ENCODE results near the gene UBN1.
A peak's percentile ranks its signal among the peaks of the same experiment; 100 is the strongest.

Gene UBN1

DNA sequence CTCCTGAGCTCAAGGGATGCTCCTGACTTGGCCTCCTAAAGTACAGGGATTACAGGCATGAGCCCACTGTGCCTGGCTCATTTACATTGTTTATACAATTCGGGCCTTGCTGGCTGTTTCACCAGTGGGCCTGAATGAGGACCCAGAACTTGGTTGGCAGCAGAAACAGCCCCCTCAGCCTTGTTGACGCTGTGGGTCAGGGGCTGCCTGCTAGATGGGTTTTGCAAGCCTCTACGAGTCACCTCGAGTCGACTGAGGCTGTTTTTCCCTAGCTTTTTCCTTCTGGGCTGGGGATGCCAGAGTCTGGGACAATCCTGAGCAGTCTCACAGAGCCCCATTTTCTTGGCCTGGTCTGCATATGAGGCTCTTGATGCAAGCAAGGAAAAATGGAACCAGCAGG is 73.5 kb downstream of the UBN1 start:
- ChIA-PET POLR2A (ENCODE audit: low non-redundant PET) (no interaction called here), CTCF (interaction anchor here (1.4 kb wide), 1 partner anchor 16 kb away, joined by 3 read pairs; the partner anchor contains the start of gene PPL)

DNA sequence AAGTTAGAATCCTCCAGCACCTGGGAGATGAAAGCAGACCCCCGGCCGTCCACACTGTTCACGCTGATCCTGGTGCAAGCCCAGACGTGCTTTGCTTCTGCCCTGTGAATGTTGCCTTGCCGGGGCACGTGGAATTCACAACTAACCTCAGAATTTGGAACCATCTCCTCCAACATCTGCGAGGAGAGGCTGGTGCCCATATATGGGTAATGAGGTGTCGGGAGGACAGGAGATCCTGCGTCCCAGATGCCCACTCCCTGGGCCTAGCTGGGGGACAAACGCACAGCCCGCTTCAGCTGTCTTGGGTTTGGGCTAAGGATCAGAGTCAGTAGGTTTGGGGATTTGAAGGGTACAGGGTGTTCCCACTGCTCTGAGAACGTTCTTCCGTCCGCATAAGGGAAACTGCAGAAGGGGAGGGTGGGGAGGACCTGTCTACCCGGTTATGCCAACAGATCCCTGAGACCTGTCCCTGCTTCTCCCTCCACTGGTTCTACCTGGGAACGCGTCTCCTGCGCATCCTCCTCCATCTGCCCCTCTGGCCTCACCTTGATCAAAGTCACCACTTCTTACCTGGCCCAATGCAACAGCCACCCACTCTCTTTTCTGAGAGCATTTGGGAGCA is 75.6 kb downstream of the UBN1 start:
- POLR2A ChIA-PET (ENCODE audit: low non-redundant PET), result no interaction called here

More for the DNA sequence above, 73.5 kb downstream of the UBN1 start:
- DNase-seq (ENCODE audit: low spot score), result no peak
- H3K27ac ChIP-seq, result peak overlapping the region; percentile 94
- TF ChIP-seq, protein P1, sequence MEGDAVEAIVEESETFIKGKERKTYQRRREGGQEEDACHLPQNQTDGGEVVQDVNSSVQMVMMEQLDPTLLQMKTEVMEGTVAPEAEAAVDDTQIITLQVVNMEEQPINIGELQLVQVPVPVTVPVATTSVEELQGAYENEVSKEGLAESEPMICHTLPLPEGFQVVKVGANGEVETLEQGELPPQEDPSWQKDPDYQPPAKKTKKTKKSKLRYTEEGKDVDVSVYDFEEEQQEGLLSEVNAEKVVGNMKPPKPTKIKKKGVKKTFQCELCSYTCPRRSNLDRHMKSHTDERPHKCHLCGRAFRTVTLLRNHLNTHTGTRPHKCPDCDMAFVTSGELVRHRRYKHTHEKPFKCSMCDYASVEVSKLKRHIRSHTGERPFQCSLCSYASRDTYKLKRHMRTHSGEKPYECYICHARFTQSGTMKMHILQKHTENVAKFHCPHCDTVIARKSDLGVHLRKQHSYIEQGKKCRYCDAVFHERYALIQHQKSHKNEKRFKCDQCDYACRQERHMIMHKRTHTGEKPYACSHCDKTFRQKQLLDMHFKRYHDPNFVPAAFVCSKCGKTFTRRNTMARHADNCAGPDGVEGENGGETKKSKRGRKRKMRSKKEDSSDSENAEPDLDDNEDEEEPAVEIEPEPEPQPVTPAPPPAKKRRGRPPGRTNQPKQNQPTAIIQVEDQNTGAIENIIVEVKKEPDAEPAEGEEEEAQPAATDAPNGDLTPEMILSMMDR (conservative IDR thresholded peaks at IDR 0.05; ENCODE audit: low read depth), result no peak

DNA sequence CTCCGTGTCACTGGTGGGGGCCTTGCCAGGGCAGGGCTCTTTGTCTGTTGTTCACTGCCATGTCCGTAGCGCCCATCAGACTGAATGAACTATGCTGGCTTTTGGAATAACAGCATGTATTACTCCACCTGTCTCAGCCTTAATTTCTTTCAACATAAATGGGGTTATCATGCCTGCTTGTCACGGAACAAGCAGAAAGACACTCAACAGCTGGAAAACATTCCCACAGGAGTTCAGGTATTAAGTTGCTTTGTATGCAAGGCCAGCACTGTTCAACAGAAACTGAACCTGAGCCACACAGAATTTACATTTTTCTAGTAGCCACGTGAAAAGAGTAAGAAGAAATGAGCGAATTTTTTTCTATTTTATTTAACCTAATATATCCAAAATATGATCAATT is 76.6 kb downstream of the UBN1 start:
- DNase-seq (ENCODE audit: low spot score), result no peak
- TF ChIP-seq, protein P1 (conservative IDR thresholded peaks at IDR 0.05; ENCODE audit: low read depth), result no peak
- POLR2A ChIA-PET (ENCODE audit: low non-redundant PET), result no interaction called here
- H3K27ac ChIP-seq, result peak overlapping the region; percentile 94
- CTCF ChIA-PET, result no interaction called here

More for the DNA sequence above, 75.6 kb downstream of the UBN1 start:
- DNase-seq (ENCODE audit: low spot score), result peak; percentile 49
- TF ChIP-seq, protein P1 (conservative IDR thresholded peaks at IDR 0.05; ENCODE audit: low read depth), result no peak
- CTCF ChIA-PET, result interaction anchor here (0.6 kb wide), 1 partner anchor 474 kb away, joined by 3 read pairs; no protein-coding TSS in a partner anchor
- peak overlapping the region; percentile 94 for H3K27ac ChIP-seq

DNA sequence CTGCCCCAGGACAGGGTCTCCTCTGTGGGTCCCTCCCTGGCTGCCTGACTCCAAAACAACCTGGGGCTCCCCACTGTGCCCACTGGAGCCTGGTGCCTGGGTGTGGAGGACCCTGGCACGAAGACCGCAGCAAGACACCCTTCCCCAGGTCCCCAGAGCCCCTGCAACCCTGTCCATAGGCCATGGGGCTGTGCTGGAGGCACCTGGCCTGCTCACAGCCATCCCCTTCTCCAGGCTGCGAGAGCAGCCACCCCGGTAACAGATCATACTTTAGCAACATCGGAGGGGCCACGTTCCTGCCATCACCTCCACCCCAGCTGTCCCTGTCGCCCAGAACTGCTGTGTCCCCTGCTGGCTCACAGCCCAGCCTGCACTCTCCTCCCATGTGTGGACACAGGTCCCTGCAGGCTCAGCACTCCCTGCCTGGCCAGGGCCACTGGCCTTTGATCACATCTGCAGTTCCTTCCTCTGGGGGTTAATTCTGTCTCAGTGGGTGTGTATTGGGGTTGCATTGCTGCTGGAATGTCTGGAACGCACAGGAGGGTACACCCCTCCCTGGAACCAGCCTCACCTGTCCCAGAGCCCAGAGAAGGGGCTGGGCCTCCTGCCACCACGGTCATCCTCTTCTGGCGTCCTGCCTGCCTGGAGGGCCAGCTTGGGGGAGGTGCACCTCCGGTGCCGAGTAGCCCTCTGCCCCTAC is 77.5 kb downstream of the UBN1 start:
- CTCF ChIA-PET, result interaction anchor here (0.6 kb wide), 1 partner anchor 76 kb away, joined by 6 read pairs; no protein-coding TSS in a partner anchor
- POLR2A ChIA-PET (ENCODE audit: low non-redundant PET), result no interaction called here
- TF ChIP-seq, protein P1 (conservative IDR thresholded peaks at IDR 0.05; ENCODE audit: low read depth), result no peak
- peak overlapping the region; percentile 94 for H3K27ac ChIP-seq
- DNase-seq (ENCODE audit: low spot score), result peak; percentile 86

DNA sequence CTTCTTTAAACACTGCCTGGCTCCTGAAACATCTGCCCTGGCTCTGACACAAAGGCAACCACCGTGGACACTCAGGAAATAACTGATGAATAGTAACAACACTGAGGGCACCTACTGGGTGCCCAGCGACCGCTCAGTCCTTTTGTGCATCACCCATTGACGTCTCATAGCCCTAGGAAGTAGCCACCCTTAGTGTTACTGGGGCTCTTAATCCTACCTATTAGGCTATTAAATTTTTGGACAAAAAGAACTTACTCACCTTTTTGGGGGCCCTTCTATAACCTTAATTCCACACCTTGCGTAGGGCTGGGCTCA is 78.0 kb downstream of the UBN1 start:
- H3K27ac ChIP-seq, result peak overlapping the region; percentile 94
- CTCF ChIA-PET, result no interaction called here
- no peak for DNase-seq (ENCODE audit: low spot score)
- POLR2A ChIA-PET (ENCODE audit: low non-redundant PET), result no interaction called here
- TF ChIP-seq, protein P1 (conservative IDR thresholded peaks at IDR 0.05; ENCODE audit: low read depth), result no peak

DNA sequence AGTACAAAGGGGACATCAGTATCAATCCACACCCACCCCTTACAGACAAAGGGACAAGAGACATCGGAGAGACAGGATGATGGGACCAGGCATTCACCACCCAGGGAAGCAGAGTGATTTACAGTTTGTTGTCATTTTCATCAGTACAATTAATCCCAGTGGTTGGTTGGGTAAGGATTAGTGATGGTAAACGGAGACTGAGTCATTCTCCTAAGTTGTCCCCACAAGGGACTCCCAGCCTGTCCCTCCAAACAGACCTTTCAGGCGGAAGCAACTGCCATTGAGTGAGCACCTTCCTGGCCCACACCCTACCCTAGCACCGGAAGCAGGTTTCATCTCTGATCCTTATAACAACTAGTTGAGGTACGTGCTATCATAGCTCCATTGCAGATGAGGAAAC is 78.5 kb downstream of the UBN1 start:
- ChIA-PET POLR2A (ENCODE audit: low non-redundant PET) (no interaction called here), CTCF (interaction anchor here (1.0 kb wide), 1 partner anchor 11 kb away, joined by 4 read pairs; the partner anchor contains the start of gene PPL)
- no peak for DNase-seq (ENCODE audit: low spot score)

More for the DNA sequence above, 78.5 kb downstream of the UBN1 start:
- TF ChIP-seq, protein P1 (conservative IDR thresholded peaks at IDR 0.05; ENCODE audit: low read depth), result no peak
- H3K27ac ChIP-seq, result peak overlapping the region; percentile 94
